NCI-H526 treated with DMSO at 0.1 percent for 48 hours (cell line): ENCODE measurements around the gene NR2F1.
A peak's percentile ranks its signal among the peaks of the same experiment; 100 is the strongest.
"Not testable (repeated sequence)": the region's sequence is repeated elsewhere in the genome, so short reads cannot be mapped to it uniquely, and the experiment has no call there.

Source experiments
- DNase-seq: peaks from one replicate; lab custom pipeline; 2025; lab: John Stamatoyannopoulos, UW

The NR2F1 gene

GRCh38 chr5:93582677-93583438 is at the start of gene NR2F1:
TSS of gene NR2F1 (plus strand) at chr5:93583222. CDS start at chr5:93585024, 1,802 bp downstream.
- peak; percentile 43 for DNase-seq

DNA sequence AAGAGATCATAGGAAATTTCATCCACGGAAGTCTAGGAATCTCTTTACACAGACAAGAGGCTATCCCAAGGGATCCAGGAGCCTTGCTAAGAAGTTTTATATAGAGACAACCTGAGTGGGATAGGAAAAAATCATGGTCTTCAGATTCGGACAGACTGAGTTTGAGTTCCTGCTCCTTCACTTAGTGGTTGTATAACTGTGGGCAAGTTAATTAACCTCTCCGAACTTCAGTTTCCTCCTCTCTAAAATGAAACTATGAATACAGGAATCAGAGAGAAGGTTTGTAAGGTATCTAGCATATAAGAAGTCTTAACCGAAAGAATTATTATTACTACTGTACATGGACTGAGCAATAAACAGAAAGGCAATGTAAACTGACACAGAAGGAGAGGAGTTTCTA is 37.1 kb upstream of the NR2F1 start:
- DNase-seq = no peak

DNA sequence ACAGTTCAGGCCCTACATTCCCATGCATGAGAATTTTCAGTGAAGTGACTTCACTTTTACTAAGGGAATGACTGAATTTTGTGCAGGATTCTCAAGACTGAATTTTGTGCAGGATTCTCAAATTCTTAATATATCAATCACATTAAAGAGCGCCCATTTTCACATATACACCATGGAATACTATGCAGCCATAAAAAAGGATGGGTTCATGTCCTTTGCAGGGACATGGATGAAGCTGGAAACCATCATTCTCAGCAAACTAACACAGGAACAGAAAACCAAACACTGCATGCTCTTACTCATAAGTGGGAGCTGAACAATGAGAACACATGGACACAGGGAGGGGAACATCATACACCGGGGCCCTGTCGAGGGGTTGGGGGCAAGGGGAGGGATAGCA is 33.4 kb upstream of the NR2F1 start:
- DNase-seq = not testable (repeated sequence)

GRCh38 chr5:93557021-93557604 is 25.9 kb upstream of the NR2F1 start:
- DNase-seq = no peak

DNA sequence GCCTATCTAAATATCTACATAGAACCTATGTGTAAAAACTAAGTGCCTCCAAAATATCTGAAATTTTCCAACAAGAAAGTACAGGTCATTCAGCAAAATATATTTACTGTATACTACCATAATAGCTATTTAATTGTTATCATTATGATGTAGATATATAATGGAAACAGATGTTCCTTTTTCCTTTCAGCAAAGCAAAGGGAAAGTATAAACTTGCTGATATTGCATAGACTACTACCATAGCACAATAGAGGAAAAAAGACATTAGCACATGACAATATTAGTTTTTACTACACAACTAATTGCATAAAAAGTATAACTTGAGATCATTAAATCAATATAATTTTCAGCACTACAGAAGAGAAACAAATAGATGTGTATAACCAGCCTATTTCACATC is 16.9 kb upstream of the NR2F1 start:
- no peak for DNase-seq

- no peak for DNase-seq
Measured at GRCh38 chr5:93567424-93567823, 15.6 kb upstream of the NR2F1 start.

- DNase-seq = no peak
Measured at GRCh38 chr5:93569300-93570160, 13.5 kb upstream of the NR2F1 start.

DNA sequence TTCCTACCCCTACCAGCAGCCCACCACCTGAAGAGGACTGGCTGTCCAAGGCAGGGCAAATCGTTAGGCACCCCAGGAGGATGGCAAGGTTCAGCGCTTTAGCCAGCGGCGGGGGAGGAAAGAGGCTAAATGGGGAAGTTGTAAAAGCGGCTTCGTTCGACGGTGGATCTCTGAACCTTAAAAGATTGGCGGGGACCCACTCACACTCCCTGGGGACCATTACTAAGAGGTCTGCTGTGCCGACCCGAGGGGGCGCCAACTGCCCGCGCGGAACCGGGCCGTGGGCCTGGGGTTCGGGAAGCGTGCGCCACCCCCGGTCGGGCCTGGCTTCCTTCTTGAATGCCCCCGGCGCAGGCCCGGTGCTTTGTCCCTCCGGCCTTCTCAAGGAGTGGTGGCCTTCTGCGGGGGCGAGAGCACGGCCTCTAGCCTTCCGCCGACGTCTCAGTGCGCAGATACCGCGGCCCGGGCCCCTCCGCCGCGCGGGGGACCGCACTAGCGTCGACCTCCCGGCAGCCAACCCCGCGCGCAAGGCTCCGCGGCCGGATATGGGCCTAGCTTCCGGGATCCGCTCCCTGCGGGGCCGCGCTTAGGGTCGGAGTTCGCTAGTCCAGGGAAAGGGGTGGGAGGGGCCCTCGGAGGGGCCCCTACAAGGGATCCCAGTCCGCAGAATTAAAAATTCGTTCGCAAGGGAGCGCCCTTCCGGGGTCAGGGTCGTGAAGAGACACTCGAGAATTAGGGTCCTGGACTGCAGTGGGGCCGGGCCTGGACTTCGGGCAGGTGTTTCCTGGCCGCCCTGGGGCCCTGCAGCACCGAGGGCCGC is 12.5 kb upstream of the NR2F1 start:
- no peak for DNase-seq

- no peak for DNase-seq
Measured at GRCh38 chr5:93571114-93571949, 11.7 kb upstream of the NR2F1 start.

DNA sequence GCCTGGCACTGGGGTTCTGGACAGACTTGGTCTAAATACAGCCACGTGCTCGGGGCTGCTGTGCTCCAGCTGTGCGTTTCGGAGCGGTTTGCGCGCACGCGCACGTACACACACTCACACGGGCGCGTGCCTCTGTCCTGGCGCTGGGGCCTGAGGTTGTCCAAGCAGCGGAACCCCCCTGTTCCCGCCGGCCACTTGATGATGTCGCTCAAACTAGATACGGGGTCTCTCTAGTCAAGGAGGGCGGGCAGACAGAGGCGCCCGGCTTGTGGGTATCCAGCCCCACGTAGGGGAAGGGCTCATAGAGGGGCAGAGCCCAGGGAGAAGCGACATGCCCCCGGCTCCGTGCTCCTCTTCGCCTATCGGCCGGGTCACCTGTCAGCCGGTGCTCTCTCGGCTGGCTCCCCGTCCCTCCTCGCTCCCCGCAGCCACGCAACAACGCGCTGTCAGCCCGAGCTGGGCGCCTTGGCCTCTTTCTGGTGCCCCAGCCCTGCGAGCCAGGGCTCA is 10.9 kb upstream of the NR2F1 start:
- no peak for DNase-seq

GRCh38 chr5:93572608-93573353 is 10.2 kb upstream of the NR2F1 start:
- DNase-seq = no peak

DNA sequence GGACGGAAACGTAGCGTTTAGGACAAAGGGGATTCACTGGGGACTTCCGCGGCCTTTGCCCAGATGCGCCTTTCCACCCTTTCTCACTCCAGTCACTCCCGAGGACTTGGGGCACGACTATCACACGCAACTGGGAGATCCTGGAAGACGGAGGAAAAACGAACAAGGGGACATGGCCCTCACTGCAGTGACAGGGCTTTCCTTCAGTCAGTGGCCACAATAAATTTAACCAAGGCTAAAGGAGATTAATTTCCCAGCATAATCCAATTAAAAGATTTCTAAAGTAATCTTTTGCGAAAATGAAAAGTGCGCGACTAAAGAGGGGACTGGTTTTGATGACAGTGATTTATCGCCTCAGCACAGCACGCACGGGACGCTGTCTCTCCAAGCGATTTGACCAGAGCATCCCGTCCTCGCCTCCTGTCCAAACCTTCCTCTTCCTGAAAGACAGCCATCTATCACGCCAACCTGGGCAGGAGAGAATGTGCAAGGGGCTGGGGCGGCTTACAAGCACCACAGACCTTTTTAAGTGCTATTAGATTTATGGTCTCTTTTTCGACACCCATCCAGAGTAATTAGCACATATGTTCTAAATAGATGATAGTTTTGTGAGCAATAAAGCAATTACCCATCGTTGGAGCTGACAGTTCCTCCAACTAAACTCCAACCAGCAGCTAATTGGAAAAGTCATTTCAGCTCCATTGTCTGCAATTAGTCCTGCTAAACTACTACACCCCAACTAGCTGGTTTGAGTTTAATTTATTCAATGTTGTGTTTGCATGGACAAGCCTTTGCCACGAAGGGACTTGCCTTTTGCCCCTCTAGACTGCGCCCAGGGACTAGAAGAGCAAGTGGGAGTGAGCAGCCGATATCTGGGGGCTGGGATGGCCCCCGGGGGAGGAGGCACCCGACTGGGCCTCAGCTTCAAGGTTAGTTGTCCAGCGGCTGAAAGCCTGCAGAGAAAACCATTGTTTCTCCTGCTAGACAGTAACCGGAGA is 9.4 kb upstream of the NR2F1 start:
- DNase-seq = no peak

GRCh38 chr5:93574491-93575305 is 8.3 kb upstream of the NR2F1 start:
- DNase-seq = no peak

- no peak for DNase-seq
Measured at GRCh38 chr5:93575461-93576414, 7.3 kb upstream of the NR2F1 start.

- no peak for DNase-seq
Measured at GRCh38 chr5:93576994-93577853, 5.8 kb upstream of the NR2F1 start.
